HepG2 (cell line): ENCODE data around the gene MXRA7.

Experiments
- CHD2 ChIP-seq: IDR thresholded peaks from 2 replicates; pipeline ENCODE4 v1.6.1; 2011; ENCODE audit warnings: low read depth, low read length, improper control_type of control experiment
- CTCF ChIP-seq: sonication (generic); formaldehyde crosslinking; IDR thresholded peaks from 2 replicates; pipeline ENCODE4 v1.5.0; 2020; ENCODE audit warnings: mild to moderate bottlenecking, missing genetic modification reagents, moderate library complexity
- FOXP4 ChIP-seq: sonication (generic); formaldehyde crosslinking; IDR thresholded peaks from 2 replicates; pipeline ENCODE4 v1.4.0; 2020; ENCODE audit warnings: missing genetic modification reagents
- GTF2F1 ChIP-seq: fragments of 150-350 bp; IDR thresholded peaks from 2 replicates; pipeline ENCODE4 v1.6.1; 2014; ENCODE audit warnings: low read length
- GTF3A ChIP-seq: sonication (generic); formaldehyde crosslinking; conservative IDR thresholded peaks from 2 replicates; pipeline ENCODE4 v1.4.0; 2020; ENCODE audit warnings: mild to moderate bottlenecking, missing genetic modification reagents
- POLR2AphosphoS5 ChIP-seq: IDR thresholded peaks from 2 replicates; pipeline ENCODE4 v1.6.1; 2012; ENCODE audit warnings: low read depth, low read length
- ZNF678 ChIP-seq: sonication (generic); formaldehyde crosslinking; IDR thresholded peaks from 2 replicates; pipeline ENCODE4 v1.4.0; 2020; ENCODE audit warnings: mild to moderate bottlenecking, missing genetic modification reagents
- ZSCAN29 ChIP-seq: sonication (generic); formaldehyde crosslinking; conservative IDR thresholded peaks from 2 replicates; pipeline ENCODE4 v1.4.0; 2020; ENCODE audit warnings: mild to moderate bottlenecking, missing genetic modification reagents

GRCh38 chr17:76659928-76660655 is 50.7 kb downstream of the MXRA7 start:
- TF ChIP-seq FOXP4 (CRISPR knock-in tag) (peak; percentile 55; the same call in 1 of the 2 replicates), ZSCAN29 (0 out of 2 replicates have a peak, but pooled peaks have one; percentile 44), POLR2AphosphoS5 (no peak), ZNF678 (CRISPR knock-in tag) (no peak), CHD2 (no peak), CTCF (CRISPR knock-in tag) (no peak), GTF2F1 (no peak), GTF3A (CRISPR knock-in tag) (no peak)
